K562 (cell line): ENCODE data around the gene FILIP1L. TPM values are rescaled to one million over a fixed set of nuclear protein-coding genes. Genes with fewer than 3 reads are reported as not detected.

Experiments used
- ATAC-seq: fragments of 200-7000 bp; cut with Tn5 transposase; 3 replicates; pipeline ENCODE4 v1.9.1; 2020; ENCODE audit warnings: moderate library complexity
- BruUV-seq: library from RNA; stranded (reverse); fragments of 400-500 nt; replicated peaks from 2 replicates; lab custom pipeline; 2021; lab: Mats Ljungman, UMichigan
- CTCF ChIA-PET: fragments of 300-600 bp; formaldehyde crosslinking; extraction: SDS; loops from one replicate; lab custom pipeline; 2021; ENCODE audit warnings: low intra/inter-chr PET ratio; lab: Yijun Ruan, JAX
- POLR2A ChIA-PET: fragments of 300-600, 350-650 bp; sonication (Branson Sonifier 250); formaldehyde crosslinking; extraction: SDS; loops from one replicate; lab custom pipeline; 2021; ENCODE audit warnings: antibody characterized with exemption, inconsistent platforms; lab: Yijun Ruan, JAX
- DNase-seq, 4 experiments: peaks; one replicate each; pipeline versions ENCODE4 v3.0.0 to v3.0.0-alpha.2; 2011 to 2018; ENCODE audit warnings: low spot score in 3 of 4, mixed read lengths in 3 of 4; ENCODE audit errors: extremely low read depth in 1 of 4
- FAIRE-seq: peaks from 2 replicates; lab custom pipeline; 2011; peaks lifted over from hg19 to GRCh38; lab: Jason Lieb, UNC
- H2AFZ ChIP-seq: 2 replicates; pipeline ENCODE4 v1.6.0; 2011; ENCODE audit warnings: low read depth, low read length, control low read depth, inconsistent platforms
- H3K27ac ChIP-seq: fragments of 200-600 bp; 3 replicates; pipeline ENCODE4 v1.8.0; 2011; ENCODE audit warnings: low read depth, mild to moderate bottlenecking, control low read depth, inconsistent platforms, low read length, moderate library complexity, mixed read lengths; ENCODE audit errors: extremely low read depth
- H3K27me3 ChIP-seq, 2 experiments: fragments of 300-600 bp in 1 of 2; 2 replicates in 1 of 2; 3 replicates in 1 of 2; pipeline versions ENCODE4 v1.6.0 to v1.8.0; 2011; ENCODE audit warnings: inconsistent platforms in 2 of 2, low read length in 2 of 2, mild to moderate bottlenecking in 1 of 2, mixed read lengths in 1 of 2, moderate library complexity in 1 of 2; ENCODE audit not compliant: control insufficient read depth in 2 of 2, insufficient read depth in 2 of 2
- H3K36me3 ChIP-seq: fragments of 300-600 bp; 3 replicates; pipeline ENCODE4 v1.8.0; 2011; ENCODE audit warnings: mild to moderate bottlenecking, low read length, inconsistent platforms; ENCODE audit not compliant: control insufficient read depth, insufficient read depth
- H3K4me1 ChIP-seq, 2 experiments: fragments of 200-600 bp in 1 of 2; replicated peaks in 1 of 2; 2 replicates in 1 of 2; 3 replicates in 1 of 2; pipeline versions ENCODE4 v1.5.1 to v1.8.0; 2011; ENCODE audit warnings: inconsistent platforms in 2 of 2, low read length in 2 of 2, mild to moderate bottlenecking in 1 of 2, mixed read lengths in 1 of 2, moderate library complexity in 1 of 2; ENCODE audit not compliant: control insufficient read depth in 2 of 2, insufficient read depth in 2 of 2
- H3K4me2 ChIP-seq: 2 replicates; pipeline ENCODE4 v1.6.1; 2011; ENCODE audit warnings: low read length, control low read depth, inconsistent platforms, mixed read lengths; ENCODE audit not compliant: insufficient read depth
- H3K4me3 ChIP-seq: fragments of 200-600 bp; sonication (generic), shearing (Covaris generic); 2 replicates; pipeline ENCODE4 v1.5.1; 2016; ENCODE audit warnings: control low read depth, inconsistent platforms
- H3K79me2 ChIP-seq: fragments of 200-600 bp; 3 replicates; pipeline ENCODE4 v1.8.0; 2011; ENCODE audit warnings: low read length, inconsistent platforms; ENCODE audit not compliant: control insufficient read depth, insufficient read depth
- H3K9ac ChIP-seq, 2 experiments: 2 replicates each; pipeline versions ENCODE4 v1.6.0 to v1.6.1; 2011; ENCODE audit warnings: low read depth in 2 of 2, low read length in 2 of 2, control low read depth in 1 of 2, inconsistent platforms in 1 of 2, mild to moderate bottlenecking in 1 of 2, mixed read lengths in 1 of 2; ENCODE audit not compliant: insufficient read depth in 1 of 2
- H3K9me1 ChIP-seq: one replicate; pipeline ENCODE4 v1.6.0; 2011; ENCODE audit warnings: inconsistent platforms, mild to moderate bottlenecking, low read length, moderate library complexity; ENCODE audit not compliant: control insufficient read depth, insufficient read depth
- H3K9me3 ChIP-seq: replicated peaks from 2 replicates; pipeline ENCODE4 v1.5.1; 2011; ENCODE audit warnings: low read depth, low read length, inconsistent platforms; ENCODE audit not compliant: control insufficient read depth, insufficient read depth
- H4K20me1 ChIP-seq: replicated peaks from 2 replicates; pipeline ENCODE4 v1.6.1; 2011; ENCODE audit warnings: low read length, inconsistent platforms, mixed read lengths; ENCODE audit not compliant: control insufficient read depth, insufficient read depth
- ARID4B ChIP-seq: sonication (generic); formaldehyde crosslinking; IDR thresholded peaks from 2 replicates; pipeline ENCODE4 v1.8.0; 2022; ENCODE audit warnings: mild to moderate bottlenecking, missing genetic modification reagents
- CREBBP ChIP-seq: IDR thresholded peaks from one replicate; pipeline ENCODE4 v1.6.1; 2012; ENCODE audit warnings: low read depth, mild to moderate bottlenecking, control low read depth, inconsistent platforms, low read length
- FOXO4 ChIP-seq: fragments of 450-650 bp; formaldehyde crosslinking; IDR thresholded peaks from 2 replicates; pipeline ENCODE4 v1.4.0; 2020; ENCODE audit warnings: mild to moderate bottlenecking, moderate library complexity
- HINFP ChIP-seq: fragments of 450-650 bp; conservative IDR thresholded peaks from 2 replicates; pipeline ENCODE4 v1.6.1; 2016; ENCODE audit warnings: missing genetic modification characterization, low read depth, mild to moderate bottlenecking, control low read depth, missing compliant biosample characterization
- SRSF1 ChIP-seq: fragments of 200-400 bp; formaldehyde crosslinking; IDR thresholded peaks from 2 replicates; pipeline ENCODE4 v1.6.1; 2017; ENCODE audit warnings: mild to moderate bottlenecking, low read depth, low read length, moderate library complexity
- TARDBP ChIP-seq: fragments of 450-650 bp; IDR thresholded peaks from 2 replicates; pipeline ENCODE4 v1.6.1; 2016
- ZBTB17 ChIP-seq: fragments of 450-650 bp; formaldehyde crosslinking; IDR thresholded peaks from 2 replicates; pipeline ENCODE4 v1.4.0; 2020; ENCODE audit warnings: mild to moderate bottlenecking
- ZNF282 ChIP-seq: sonication (generic); formaldehyde crosslinking; IDR thresholded peaks from 2 replicates; pipeline ENCODE4 v1.8.1; 2023; ENCODE audit warnings: missing genetic modification reagents
- WGBS: fragments of 100-300 bp; shearing (Covaris generic); methylation state at CpG from one replicate; pipeline ENCODE4 v1.1.6; 2016; ENCODE audit warnings: low coverage, mixed read lengths; ENCODE audit not compliant: insufficient coverage; ENCODE audit errors: missing lambda C conversion rate; 5-methylcytosine and 5-hydroxymethylcytosine counted together
- in situ Hi-C: fragments of 300-500 bp; cut with MboI; formaldehyde crosslinking; loops from 4 replicates; pipeline ENCODE4 v1.15.0; 2018; ENCODE audit warnings: inconsistent platforms, mixed read lengths
- intact Hi-C: fragments of 100-400 bp; cut with micrococcal nuclease; formaldehyde crosslinking; loops from 2 replicates; pipeline ENCODE4 v1.14.2; 2022
- polyA plus RNA-seq, 8 experiments: library from polyadenylated mRNA; depleted of rRNA in 4 of 8; stranded (reverse) in 5 of 8; unstranded in 3 of 8; fragments of >200 nt; fragmentation: Nextera tagmentation in 2 of 8; fragmentation: Illumina TruSeq in 1 of 8; extraction: Ambion mirVana in 2 of 8; extraction: Trizol in 1 of 8; gene quantifications; 2 replicates each; pipeline versions ENCODE4 v1.2.1 to v1.2.3, GENCODE V29; 2011 to 2014; ENCODE audit warnings: inconsistent platforms in 1 of 8, missing spikeins in 1 of 8
- total RNA-seq, 7 experiments: library from RNA; depleted of rRNA in 6 of 7; stranded (reverse); fragments of >200 nt in 6 of 7; fragmentation: Illumina TruSeq in 2 of 7; extraction: Trizol in 2 of 7; gene quantifications; 2 replicates each; pipeline versions ENCODE4 v1.2.1 to v1.2.3, GENCODE V29; 2011 to 2021; ENCODE audit warnings: low replicate concordance in 1 of 7

Gene FILIP1L
- total and polyA plus RNA-seq, 9 of the 15 experiments (the other 6 are each of a cell fraction or from before 2014, with no cell fraction given): 0.50 to 2.1 (median 1.1) TPM

GRCh38 chr3:100104442-100104798, 9.9 kb downstream of the FILIP1L start:
- 86% methylated on average over 2 of the region's 2 CpGs for WGBS
- FAIRE-seq (no peak), ATAC-seq (no peak)
- Histone ChIP-seq H3K27me3 (no peaks in the 10 kb centered on the region), H3K9ac (no peak overlapping the region), H3K36me3 (no peaks in the 10 kb centered on the region; the same call in 2 of the 3 replicates), H3K4me1 (peaks cover 0 to 12% of the 10 kb centered on the region in 2 experiments; a peak in 3 of 5 replicates), H3K27ac (no peak overlapping the region), H3K4me2 (no peak overlapping the region), H3K9me3 (no peaks in the 10 kb centered on the region; the same call in 1 of the 2 replicates), H3K4me3 (no peak overlapping the region), H2AFZ (no peak overlapping the region), H3K9me1 (no peaks in the 10 kb centered on the region)
- CTCF ChIA-PET: no interaction called here
- BruUV-seq: no TSS peak
- intact Hi-C loops: no loop called here
- TF ChIP-seq HINFP (tag) (no peak), SRSF1 (no peak), FOXO4 (no peak), ARID4B (no peak), TARDBP (no peak), ZBTB17 (CRISPR knock-in tag) (no peak), CREBBP (no peak), ZNF282 (CRISPR knock-in tag) (no peak)
- TF ChIP-seq, all 486 proteins: peak for 0
- in situ Hi-C loops: no loop called here
- no peak for DNase-seq
- POLR2A ChIA-PET: interaction anchor here (0.5 to 1.8 kb wide), 2 partner anchors 14 to 322 kb away, joined by 3 to 6 read pairs; no protein-coding TSS in a partner anchor
- Histone ChIP-seq H4K20me1 (no peaks in the 10 kb centered on the region), H3K79me2 (no peaks in the 10 kb centered on the region)
